Measurements from ENCODE around the gene SULT2B1.

DNA sequence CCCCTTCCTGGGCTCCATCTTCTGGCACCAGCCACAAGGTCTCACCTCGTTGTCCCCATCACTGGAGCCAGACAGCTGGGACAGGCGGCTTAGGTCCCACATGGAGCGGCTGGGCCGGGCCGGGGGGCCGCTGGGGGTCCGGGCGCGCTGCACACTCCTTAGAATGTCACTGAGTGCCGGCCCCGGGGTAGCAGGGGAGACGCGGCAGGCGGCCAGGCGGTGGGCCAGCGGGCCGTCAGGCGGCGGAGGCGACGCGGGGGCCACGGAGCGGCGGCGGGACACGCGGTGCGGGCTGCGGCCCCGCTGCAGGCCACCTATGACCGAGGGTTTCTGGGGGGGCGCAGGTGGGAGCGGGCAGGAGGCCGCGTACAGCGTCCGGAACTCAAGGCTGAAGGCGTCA, 51.5 kb downstream of the SULT2B1 start:
- TF ChIP-seq, protein P1, sequence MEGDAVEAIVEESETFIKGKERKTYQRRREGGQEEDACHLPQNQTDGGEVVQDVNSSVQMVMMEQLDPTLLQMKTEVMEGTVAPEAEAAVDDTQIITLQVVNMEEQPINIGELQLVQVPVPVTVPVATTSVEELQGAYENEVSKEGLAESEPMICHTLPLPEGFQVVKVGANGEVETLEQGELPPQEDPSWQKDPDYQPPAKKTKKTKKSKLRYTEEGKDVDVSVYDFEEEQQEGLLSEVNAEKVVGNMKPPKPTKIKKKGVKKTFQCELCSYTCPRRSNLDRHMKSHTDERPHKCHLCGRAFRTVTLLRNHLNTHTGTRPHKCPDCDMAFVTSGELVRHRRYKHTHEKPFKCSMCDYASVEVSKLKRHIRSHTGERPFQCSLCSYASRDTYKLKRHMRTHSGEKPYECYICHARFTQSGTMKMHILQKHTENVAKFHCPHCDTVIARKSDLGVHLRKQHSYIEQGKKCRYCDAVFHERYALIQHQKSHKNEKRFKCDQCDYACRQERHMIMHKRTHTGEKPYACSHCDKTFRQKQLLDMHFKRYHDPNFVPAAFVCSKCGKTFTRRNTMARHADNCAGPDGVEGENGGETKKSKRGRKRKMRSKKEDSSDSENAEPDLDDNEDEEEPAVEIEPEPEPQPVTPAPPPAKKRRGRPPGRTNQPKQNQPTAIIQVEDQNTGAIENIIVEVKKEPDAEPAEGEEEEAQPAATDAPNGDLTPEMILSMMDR (IDR thresholded peaks at IDR 0.05), result no peak
- TF ChIP-seq ZFX (IDR thresholded peaks at IDR 0.05; ENCODE audit: borderline replicate concordance), result no peak

Measured in 22Rv1 (cell line).